ENCODE results near the gene CSF3R. TPM values are rescaled to one million over a fixed set of nuclear protein-coding genes. Genes with fewer than 3 reads are reported as not detected.
"Not testable (repeated sequence)": the region's sequence is repeated elsewhere in the genome, so short reads cannot be mapped to it uniquely, and the experiment has no call there.

The CSF3R gene
- total RNA-seq, 2 donors from 2014 or later = 0.30 to 0.79 TPM

- Mint-ChIP-seq H3K4me1 (ENCODE audit: low read depth) (peaks cover 14% of the 10 kb centered on the region), H3K27ac (no peak overlapping the region), H3K4me3 (no peak overlapping the region)
These were observed 38.2 kb upstream of the CSF3R start for GRCh38 chr1:36520771-36521420.

GRCh38 chr1:36520056-36520455 is 37.3 kb upstream of the CSF3R start:
- H3K27ac Mint-ChIP-seq = no peak overlapping the region
- H3K27me3 Mint-ChIP-seq (ENCODE audit: low read depth) = no peaks in the 10 kb centered on the region
- peaks cover 14% of the 10 kb centered on the region for H3K4me1 Mint-ChIP-seq (ENCODE audit: low read depth)

More at GRCh38 chr1:36520771-36521420, 38.2 kb upstream of the CSF3R start:
- no peak for DNase-seq
- Mint-ChIP-seq H3K27me3 (ENCODE audit: low read depth) (no peaks in the 10 kb centered on the region), H3K36me3 (ENCODE audit: insufficient read depth in 2 of 2) (no peaks in the 10 kb centered on the region), H3K9me3 (no peaks in the 10 kb centered on the region)
- no peak for ATAC-seq (replicated peaks in 1 of 2)

GRCh38 chr1:36517011-36517771 is 34.5 kb upstream of the CSF3R start:
- Mint-ChIP-seq H3K4me1 (ENCODE audit: low read depth) (no peaks in the 10 kb centered on the region), H3K9me3 (no peaks in the 10 kb centered on the region), H3K4me3 (no peak overlapping the region), H3K27ac (no peak overlapping the region), H3K27me3 (ENCODE audit: low read depth) (no peaks in the 10 kb centered on the region), H3K36me3 (ENCODE audit: insufficient read depth in 2 of 2) (no peaks in the 10 kb centered on the region)
- DNase-seq (no peak), ATAC-seq (replicated peaks in 1 of 2) (no peak)

More at GRCh38 chr1:36520056-36520455, 37.3 kb upstream of the CSF3R start:
- H3K9me3 Mint-ChIP-seq = no peaks in the 10 kb centered on the region
- no peak overlapping the region for H3K4me3 Mint-ChIP-seq
- DNase-seq (no peak), ATAC-seq (replicated peaks in 1 of 2) (no peak)
- no peaks in the 10 kb centered on the region for H3K36me3 Mint-ChIP-seq (ENCODE audit: insufficient read depth in 2 of 2)

DNA sequence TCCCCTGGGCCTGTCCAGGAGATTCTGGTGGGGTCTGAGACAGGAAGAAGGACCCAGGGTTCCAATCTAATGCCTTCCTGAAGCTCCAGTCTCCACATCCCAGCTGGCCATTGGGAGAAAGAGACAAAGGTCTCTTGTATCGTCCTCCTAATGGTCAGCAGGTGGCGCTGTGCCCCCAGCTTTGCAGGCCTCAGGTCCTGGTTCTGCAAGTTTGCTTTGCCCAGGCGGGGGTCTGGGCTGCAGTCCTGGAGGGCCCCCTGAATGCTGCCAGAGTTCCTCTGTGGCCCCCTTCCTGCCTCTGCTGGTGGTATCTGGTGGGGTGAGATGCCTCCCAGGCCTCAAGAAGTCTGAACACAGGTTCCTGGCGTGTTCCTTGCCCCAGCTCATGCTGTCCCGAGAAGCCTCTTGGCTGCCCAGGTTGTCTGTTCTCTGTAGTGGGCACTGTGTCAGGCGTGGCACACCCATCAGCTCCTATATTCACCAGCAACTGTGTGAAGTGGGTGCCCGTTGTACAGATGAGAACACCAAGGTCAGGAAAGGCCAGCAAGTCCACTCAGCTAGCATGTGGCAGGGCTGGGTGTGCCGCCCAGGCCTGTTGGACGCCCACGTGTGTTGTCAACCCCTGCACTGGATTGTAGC is 33.8 kb upstream of the CSF3R start:
- no peaks in the 10 kb centered on the region for H3K9me3 Mint-ChIP-seq
- H3K4me3 Mint-ChIP-seq = no peak overlapping the region
- no peaks in the 10 kb centered on the region for H3K4me1 Mint-ChIP-seq (ENCODE audit: low read depth)
- H3K27ac Mint-ChIP-seq = no peak overlapping the region
- ATAC-seq (replicated peaks in 1 of 2) = peak; percentile 65 to 70
- H3K27me3 Mint-ChIP-seq (ENCODE audit: low read depth) = no peaks in the 10 kb centered on the region
- no peaks in the 10 kb centered on the region for H3K36me3 Mint-ChIP-seq (ENCODE audit: insufficient read depth in 2 of 2)
- DNase-seq = peak; percentile 36 to 44

GRCh38 chr1:36515315-36516138 is 32.8 kb upstream of the CSF3R start:
- ATAC-seq (replicated peaks in 1 of 2) (no peak), DNase-seq (no peak)
- H3K27ac Mint-ChIP-seq = no peak overlapping the region
- no peak overlapping the region for H3K4me3 Mint-ChIP-seq
- H3K36me3 Mint-ChIP-seq (ENCODE audit: insufficient read depth in 2 of 2) = no peaks in the 10 kb centered on the region
- no peaks in the 10 kb centered on the region for H3K27me3 Mint-ChIP-seq (ENCODE audit: low read depth)
- no peaks in the 10 kb centered on the region for H3K9me3 Mint-ChIP-seq
- H3K4me1 Mint-ChIP-seq (ENCODE audit: low read depth) = no peaks in the 10 kb centered on the region

DNA sequence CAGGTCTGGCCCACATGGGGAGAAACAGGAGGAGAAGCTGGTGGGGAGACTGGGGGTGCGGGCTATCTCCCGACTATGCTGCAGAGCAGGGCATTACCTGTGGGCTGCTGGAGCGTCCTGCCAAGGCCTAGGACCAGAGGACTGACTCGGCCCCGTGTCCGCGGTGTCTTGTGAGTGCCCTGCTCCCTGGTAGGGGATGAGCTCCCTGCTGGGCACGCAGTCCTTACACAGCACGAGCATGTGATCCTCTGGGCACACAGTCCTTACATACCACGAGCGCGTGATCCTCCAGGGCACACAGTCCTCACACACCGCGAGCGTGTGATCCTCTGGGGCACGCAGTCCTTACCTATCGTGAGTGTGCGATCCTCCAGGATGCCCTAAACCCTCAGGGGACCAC is 31.8 kb upstream of the CSF3R start:
- Mint-ChIP-seq H3K27ac (no peak overlapping the region), H3K4me3 (no peak overlapping the region), H3K4me1 (ENCODE audit: low read depth) (no peaks in the 10 kb centered on the region), H3K27me3 (ENCODE audit: low read depth) (no peaks in the 10 kb centered on the region), H3K36me3 (ENCODE audit: insufficient read depth in 2 of 2) (no peaks in the 10 kb centered on the region), H3K9me3 (no peaks in the 10 kb centered on the region)
- no peak for ATAC-seq (replicated peaks in 1 of 2)
- no peak for DNase-seq

DNA sequence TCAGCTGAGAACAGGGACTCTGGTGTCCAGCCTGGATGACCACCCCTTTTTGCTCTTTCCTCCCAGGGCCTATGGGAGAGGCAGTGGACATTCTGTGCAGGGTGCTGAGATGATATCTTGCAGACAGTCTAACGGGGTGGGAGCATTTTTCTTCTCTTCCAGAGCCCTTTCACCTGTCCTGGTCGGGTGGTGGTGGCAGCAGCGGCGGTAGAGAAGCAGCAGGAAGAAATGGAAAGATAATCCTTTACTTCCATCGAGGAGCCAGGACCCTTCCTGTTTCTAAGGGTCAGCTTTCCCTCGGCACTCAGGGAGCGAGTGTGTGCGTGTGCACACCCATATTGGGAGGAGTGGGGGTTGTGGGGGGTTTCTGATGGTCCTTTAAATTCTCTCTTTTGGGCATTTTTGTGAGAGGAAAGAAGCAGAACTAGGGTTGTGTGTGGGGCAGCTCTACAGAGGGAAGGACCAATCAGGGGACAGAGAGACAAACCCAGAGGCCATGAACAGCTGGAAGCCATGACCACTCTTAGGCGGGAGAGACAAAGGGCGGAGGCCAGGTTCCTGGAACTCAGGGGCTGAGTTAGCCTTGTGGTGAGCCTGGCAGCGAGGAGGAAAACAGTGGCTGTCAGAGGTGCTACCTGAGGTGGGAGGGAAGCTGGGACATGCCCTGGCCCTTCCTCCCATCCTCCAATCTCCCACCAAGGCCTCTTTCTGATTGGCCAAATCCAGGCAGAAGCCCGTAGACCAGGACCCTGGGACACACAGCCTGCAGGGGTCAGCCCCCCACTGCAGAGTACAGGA is 31.2 kb upstream of the CSF3R start:
- Mint-ChIP-seq H3K27me3 (ENCODE audit: low read depth) (no peaks in the 10 kb centered on the region), H3K4me1 (ENCODE audit: low read depth) (no peaks in the 10 kb centered on the region), H3K36me3 (ENCODE audit: insufficient read depth in 2 of 2) (no peaks in the 10 kb centered on the region), H3K9me3 (no peaks in the 10 kb centered on the region), H3K27ac (no peak overlapping the region), H3K4me3 (no peak overlapping the region)
- no peak for DNase-seq
- ATAC-seq (replicated peaks in 1 of 2) = no peak

- no peaks in the 10 kb centered on the region for H3K4me1 Mint-ChIP-seq (ENCODE audit: low read depth)
- H3K27me3 Mint-ChIP-seq (ENCODE audit: low read depth) = no peaks in the 10 kb centered on the region
- H3K4me3 Mint-ChIP-seq = no peak overlapping the region
- no peaks in the 10 kb centered on the region for H3K9me3 Mint-ChIP-seq
- H3K36me3 Mint-ChIP-seq (ENCODE audit: insufficient read depth in 2 of 2) = no peaks in the 10 kb centered on the region
- ATAC-seq (replicated peaks in 1 of 2) (no peak), DNase-seq (no peak)
- no peak overlapping the region for H3K27ac Mint-ChIP-seq
These were observed 30.1 kb upstream of the CSF3R start for GRCh38 chr1:36512842-36513241.

- Mint-ChIP-seq H3K4me1 (ENCODE audit: low read depth) (no peaks in the 10 kb centered on the region), H3K4me3 (no peak overlapping the region), H3K27ac (no peak overlapping the region), H3K36me3 (ENCODE audit: insufficient read depth in 2 of 2) (no peaks in the 10 kb centered on the region), H3K9me3 (no peaks in the 10 kb centered on the region), H3K27me3 (ENCODE audit: low read depth) (no peaks in the 10 kb centered on the region)
- ATAC-seq (replicated peaks in 1 of 2) = no peak
- DNase-seq = no peak
These were observed 29.4 kb upstream of the CSF3R start for GRCh38 chr1:36511804-36512798.

- H3K4me3 Mint-ChIP-seq; H3K9me3 Mint-ChIP-seq; DNase-seq; H3K27me3 Mint-ChIP-seq (ENCODE audit: low read depth); ATAC-seq (replicated peaks in 1 of 2); H3K36me3 Mint-ChIP-seq (ENCODE audit: insufficient read depth in 2 of 2); H3K27ac Mint-ChIP-seq; H3K4me1 Mint-ChIP-seq (ENCODE audit: low read depth): not testable (repeated sequence)
These were observed 28.5 kb upstream of the CSF3R start for GRCh38 chr1:36511220-36511619.

- Mint-ChIP-seq H3K27me3 (ENCODE audit: low read depth) (no peaks in the 10 kb centered on the region), H3K27ac (no peak overlapping the region), H3K4me3 (no peak overlapping the region), H3K4me1 (ENCODE audit: low read depth) (no peaks in the 10 kb centered on the region), H3K9me3 (no peaks in the 10 kb centered on the region), H3K36me3 (ENCODE audit: insufficient read depth in 2 of 2) (no peaks in the 10 kb centered on the region)
- ATAC-seq (replicated peaks in 1 of 2) (no peak), DNase-seq (no peak)
These were observed 27.7 kb upstream of the CSF3R start for GRCh38 chr1:36510418-36510817.
